GM04504 (cell line): ENCODE measurements around the gene CCDC180.
"Not testable (repeated sequence)": the region's sequence is repeated elsewhere in the genome, so short reads cannot be mapped to it uniquely, and the experiment has no call there.

ENCODE experiments used
- DNase-seq: peaks from one replicate; pipeline ENCODE4 v3.0.0-alpha.2; 2012; ENCODE audit warnings: low read depth

Gene CCDC180

GRCh38 chr9:97307500-97308163, at the start of gene CCDC180:
Gene CCDC180, plus strand, starts transcription at chr9:97307659. Its CDS starts 405 bp downstream, at chr9:97308064.
- peak; percentile 6 for DNase-seq

- not testable (repeated sequence) for DNase-seq
These were observed 47.5 kb upstream of the CCDC180 start for GRCh38 chr9:97259834-97260514.

- no peak for DNase-seq
These were observed 36.2 kb upstream of the CCDC180 start for GRCh38 chr9:97271292-97271691.

- no peak for DNase-seq
These were observed 35.4 kb upstream of the CCDC180 start for GRCh38 chr9:97272072-97272471.

- DNase-seq, result no peak
These were observed 31.1 kb upstream of the CCDC180 start for GRCh38 chr9:97276310-97276852.

- no peak for DNase-seq
These were observed 29.5 kb upstream of the CCDC180 start for GRCh38 chr9:97277953-97278352.

- no peak for DNase-seq
These were observed 26.6 kb upstream of the CCDC180 start for GRCh38 chr9:97280755-97281330.

GRCh38 chr9:97283768-97284167, 23.7 kb upstream of the CCDC180 start:
- DNase-seq, result no peak

GRCh38 chr9:97284798-97285197, 22.7 kb upstream of the CCDC180 start:
- no peak for DNase-seq

- DNase-seq, result no peak
These were observed 15.3 kb upstream of the CCDC180 start for GRCh38 chr9:97292200-97292599.

- DNase-seq, result peak; percentile 17
These were observed 14.2 kb upstream of the CCDC180 start for GRCh38 chr9:97293207-97293721.

- DNase-seq, result no peak
These were observed 13.6 kb upstream of the CCDC180 start for GRCh38 chr9:97293818-97294217.

- no peak for DNase-seq
These were observed 9.6 kb upstream of the CCDC180 start for GRCh38 chr9:97297889-97298288.

GRCh38 chr9:97299809-97300414, 7.5 kb upstream of the CCDC180 start:
- DNase-seq, result no peak

GRCh38 chr9:97300586-97300985, 6.9 kb upstream of the CCDC180 start:
- DNase-seq, result no peak

GRCh38 chr9:97301974-97302373, 5.5 kb upstream of the CCDC180 start:
- DNase-seq, result no peak

- DNase-seq, result no peak
These were observed 2.9 kb upstream of the CCDC180 start for GRCh38 chr9:97304586-97304985.

- DNase-seq, result no peak
These were observed 1.8 kb upstream of the CCDC180 start for GRCh38 chr9:97305501-97306298.

GRCh38 chr9:97307091-97307490, 368 bp upstream of the CCDC180 start:
- peak; percentile 14 for DNase-seq

GRCh38 chr9:97309260-97309659, 1.8 kb downstream of the CCDC180 start:
- DNase-seq, result no peak

GRCh38 chr9:97310023-97310422, 2.6 kb downstream of the CCDC180 start:
- no peak for DNase-seq

- DNase-seq, result no peak
These were observed 3.4 kb downstream of the CCDC180 start for GRCh38 chr9:97310896-97311295.
